GM23338 (cell line): ENCODE results near the gene NKAIN2. TPM values are rescaled to one million over a fixed set of nuclear protein-coding genes. Genes with fewer than 3 reads are reported as not detected.

Experiments
- ATAC-seq: fragments of 200-7000 bp; cut with Tn5 transposase; 3 replicates; pipeline ENCODE4 v1.9.1; 2020
- DNase-seq: peaks from one replicate; pipeline ENCODE4 v3.0.0-alpha.2; 2015; ENCODE audit warnings: low spot score
- H2AFZ ChIP-seq: fragments of 200-600 bp; sonication (generic); 2 replicates; pipeline ENCODE4 v1.8.0; 2016; ENCODE audit warnings: antibody characterized with exemption, mild to moderate bottlenecking, moderate library complexity
- H3F3A ChIP-seq: fragments of 200-600 bp; sonication (generic); replicated peaks from 2 replicates; pipeline ENCODE4 v1.8.0; 2017; ENCODE audit warnings: antibody characterized with exemption, mixed run types, low read depth
- H3K27ac ChIP-seq: fragments of 200-600 bp; sonication (generic); 2 replicates; pipeline ENCODE4 v1.6.1; 2016; ENCODE audit warnings: low read depth
- H3K27me3 ChIP-seq: fragments of 200-600 bp; sonication (generic); 2 replicates; pipeline ENCODE4 v1.8.0; 2016; ENCODE audit warnings: mild to moderate bottlenecking, mixed run types, moderate library complexity; ENCODE audit not compliant: insufficient read depth
- H3K36me3 ChIP-seq: fragments of 200-600 bp; sonication (generic); 2 replicates; pipeline ENCODE4 v1.8.0; 2016; ENCODE audit warnings: mild to moderate bottlenecking; ENCODE audit not compliant: insufficient read depth
- H3K4me1 ChIP-seq: fragments of 200-600 bp; sonication (generic); 2 replicates; pipeline ENCODE4 v1.8.0; 2016; ENCODE audit warnings: mild to moderate bottlenecking, moderate library complexity; ENCODE audit not compliant: insufficient read depth
- H3K4me2 ChIP-seq: fragments of 200-600 bp; sonication (generic); 2 replicates; pipeline ENCODE4 v1.7.1; 2017; ENCODE audit warnings: mixed run types
- H3K4me3 ChIP-seq: fragments of 200-600 bp; sonication (generic); 2 replicates; pipeline ENCODE4 v1.6.1; 2016; ENCODE audit warnings: mixed run types
- H3K79me2 ChIP-seq: fragments of 200-600 bp; sonication (generic); replicated peaks from 2 replicates; pipeline ENCODE4 v1.8.0; 2017; ENCODE audit warnings: mild to moderate bottlenecking; ENCODE audit not compliant: insufficient read depth
- H3K9me2 ChIP-seq: fragments of 200-600 bp; sonication (generic); 2 replicates; pipeline ENCODE4 v1.8.0; 2017; ENCODE audit not compliant: insufficient read depth
- H4K20me1 ChIP-seq: fragments of 200-600 bp; sonication (generic); replicated peaks from 2 replicates; pipeline ENCODE4 v1.8.0; 2017; ENCODE audit warnings: mild to moderate bottlenecking; ENCODE audit not compliant: insufficient read depth
- H3K27ac Mint-ChIP-seq: 2 replicates; pipeline ENCODE4 v1.8.0; 2020; ENCODE audit warnings: inconsistent platforms, mild to moderate bottlenecking, moderate library complexity, mixed read lengths
- H3K27me3 Mint-ChIP-seq: 3 replicates; pipeline ENCODE4 v1.8.0; 2022; ENCODE audit warnings: low read depth, mild to moderate bottlenecking, moderate library complexity, mixed read lengths, inconsistent platforms; ENCODE audit not compliant: insufficient read depth, poor library complexity
- H3K36me3 Mint-ChIP-seq: 3 replicates; pipeline ENCODE4 v1.8.0; 2021; ENCODE audit warnings: low read depth, mild to moderate bottlenecking, inconsistent platforms, moderate library complexity, mixed read lengths
- H3K4me1 Mint-ChIP-seq: 3 replicates; pipeline ENCODE4 v1.8.0; 2020; ENCODE audit warnings: mild to moderate bottlenecking, inconsistent platforms, mixed read lengths
- H3K4me3 Mint-ChIP-seq: 3 replicates; pipeline ENCODE4 v1.8.0; 2021; ENCODE audit warnings: moderate library complexity, mild to moderate bottlenecking, inconsistent platforms, mixed read lengths
- H3K9me3 Mint-ChIP-seq: 3 replicates; pipeline ENCODE4 v1.8.0; 2020; ENCODE audit warnings: moderate library complexity, mild to moderate bottlenecking, inconsistent platforms, mixed read lengths
- CREB1 ChIP-seq: fragments of 250-450 bp; sonication (Bioruptor Pico); IDR thresholded peaks from 2 replicates; pipeline ENCODE4 v1.5.0; 2020; ENCODE audit warnings: low read depth, mild to moderate bottlenecking, moderate library complexity
- CTCF ChIP-seq, 2 experiments: fragments of 200-600 bp in 1 of 2; sonication (generic) in 1 of 2; conservative IDR thresholded peaks; 2 replicates each; pipeline versions ENCODE4 v1.5.1 to v1.6.1; 2016 to 2017; ENCODE audit warnings: antibody characterized with exemption in 2 of 2, low read depth in 2 of 2, mild to moderate bottlenecking in 2 of 2, moderate library complexity in 1 of 2
- ETS1 ChIP-seq: IDR thresholded peaks from 2 replicates; pipeline ENCODE4 v1.6.1; 2016; ENCODE audit warnings: antibody characterized with exemption
- EZH2 ChIP-seq: fragments of 200-600 bp; sonication (generic); IDR thresholded peaks from one replicate; pipeline ENCODE4 v1.8.0; 2017; ENCODE audit warnings: antibody characterized with exemption, mild to moderate bottlenecking, low read depth; ENCODE audit not compliant: unreplicated experiment
- EZH2phosphoT487 ChIP-seq: fragments of 200-600 bp; sonication (generic); IDR thresholded peaks from one replicate; pipeline ENCODE4 v1.8.1; 2018; ENCODE audit warnings: antibody characterized with exemption; ENCODE audit not compliant: unreplicated experiment
- JUNB ChIP-seq: IDR thresholded peaks from one replicate; pipeline ENCODE4 v1.6.1; 2016; ENCODE audit warnings: antibody characterized with exemption; ENCODE audit not compliant: unreplicated experiment
- NANOG ChIP-seq: IDR thresholded peaks from 2 replicates; pipeline ENCODE4 v1.6.1; 2016; ENCODE audit warnings: antibody characterized with exemption, borderline replicate concordance
- POLR2AphosphoS5 ChIP-seq: IDR thresholded peaks from 2 replicates; pipeline ENCODE4 v1.6.1; 2016; ENCODE audit warnings: antibody characterized with exemption, low read depth
- REST ChIP-seq: IDR thresholded peaks from one replicate; pipeline ENCODE4 v1.6.1; 2018; ENCODE audit warnings: antibody characterized with exemption; ENCODE audit not compliant: unreplicated experiment
- STAT1 ChIP-seq: IDR thresholded peaks from one replicate; pipeline ENCODE4 v1.6.1; 2016; ENCODE audit warnings: antibody characterized with exemption; ENCODE audit not compliant: unreplicated experiment
- ZNF114 ChIP-seq: fragments of 250-450 bp; sonication (Bioruptor Pico); IDR thresholded peaks from 2 replicates; pipeline ENCODE4 v1.5.0; 2020; ENCODE audit warnings: mild to moderate bottlenecking, moderate library complexity
- ZNF331 ChIP-seq: fragments of 250-450 bp; sonication (Bioruptor Pico); IDR thresholded peaks from 2 replicates; pipeline ENCODE4 v1.5.0; 2020; ENCODE audit warnings: low read depth, mild to moderate bottlenecking, moderate library complexity
- ZNF462 ChIP-seq: fragments of 250-450 bp; sonication (Bioruptor Pico); IDR thresholded peaks from 2 replicates; pipeline ENCODE4 v1.5.0; 2020; ENCODE audit warnings: mild to moderate bottlenecking, moderate library complexity
- polyA plus RNA-seq: library from polyadenylated mRNA; unstranded; fragments of >200 nt; fragmentation: Nextera tagmentation; extraction: Ambion mirVana; gene quantifications from 2 replicates; pipeline ENCODE4 v1.2.1, GENCODE V29; 2016
- total RNA-seq: library from RNA; depleted of rRNA; stranded (reverse); fragments of >200 nt; shearing (Covaris generic); gene quantifications from 2 replicates; pipeline ENCODE4 v1.2.3, GENCODE V29; 2014

The NKAIN2 gene
- total and polyA plus RNA-seq, 2 experiments from 2014 or later: 0.39 to 1.1 TPM

- Histone ChIP-seq H3K36me3 (no peaks in the 10 kb centered on the region), H4K20me1 (no peaks in the 10 kb centered on the region), H3F3A (no peaks in the 10 kb centered on the region), H3K9me2 (no peaks in the 10 kb centered on the region), H3K4me2 (no peak overlapping the region), H3K79me2 (no peaks in the 10 kb centered on the region), H3K4me1 (no peaks in the 10 kb centered on the region), H3K4me3 (no peak overlapping the region), H2AFZ (peak overlapping the region; percentile 63; the same call in 1 of the 2 replicates), H3K27me3 (no peaks in the 10 kb centered on the region), H3K27ac (no peak overlapping the region)
- Mint-ChIP-seq H3K27ac (no peak overlapping the region), H3K36me3 (no peaks in the 10 kb centered on the region), H3K27me3 (peaks cover 2% of the 10 kb centered on the region), H3K4me3 (no peak overlapping the region), H3K9me3 (no peaks in the 10 kb centered on the region), H3K4me1 (peaks cover 2% of the 10 kb centered on the region; the same call in 2 of the 3 replicates)
- ATAC-seq (no peak; the same call in 2 of the 3 replicates), DNase-seq (peak; percentile 17)
- TF ChIP-seq POLR2AphosphoS5 (no peak), ZNF114 (CRISPR knock-in tag) (no peak), CREB1 (CRISPR knock-in tag) (no peak), CTCF (conservative IDR thresholded peaks at IDR 0.05; ENCODE audit: low read depth in 2 of 2) (no peak), JUNB (no peak), NANOG (no peak), STAT1 (no peak), ZNF462 (no peak), REST (no peak), EZH2phosphoT487 (no peak), ZNF331 (CRISPR knock-in tag) (no peak), EZH2 (no peak), ETS1 (no peak)
Observed at GRCh38 chr6:124008000-124008987, 204.6 kb downstream of the NKAIN2 start.
